Transverse colon (tissue), 4 donors: ENCODE data around the gene SBF2. TPM values are rescaled to one million over a fixed set of nuclear protein-coding genes. Genes with fewer than 3 reads are reported as not detected.

Experiments used
- DNase-seq: peaks from one replicate; pipeline ENCODE4 v3.0.0-alpha.2; 2019
- H3K27ac ChIP-seq, 4 donors: fragments of 200-600 bp; sonication (generic); 2 replicates each; pipeline ENCODE4 v1.5.1; 2016 to 2018; ENCODE audit warnings: inconsistent platforms in 4 of 4
- H3K27me3 ChIP-seq: fragments of 200-600 bp; sonication (generic); 2 replicates; pipeline ENCODE4 v1.5.1; 2017; ENCODE audit warnings: inconsistent platforms
- H3K36me3 ChIP-seq, 4 donors: fragments of 200-600 bp; sonication (generic); 2 replicates each; pipeline ENCODE4 v1.5.1; 2017 to 2019; ENCODE audit warnings: inconsistent platforms in 4 of 4
- H3K4me1 ChIP-seq, 4 donors: fragments of 200-600 bp; sonication (generic); 2 replicates each; pipeline ENCODE4 v1.5.1; 2017 to 2020; ENCODE audit warnings: inconsistent platforms in 4 of 4
- H3K4me3 ChIP-seq, 4 donors: fragments of 200-600 bp; sonication (generic); 1 replicate in 1 of 4; 2 replicates in 3 of 4; pipeline versions ENCODE4 v1.5.1 to v1.6.1; 2017 to 2019; ENCODE audit warnings: inconsistent platforms in 4 of 4
- H3K9me3 ChIP-seq, 2 donors: fragments of 200-600 bp; sonication (generic); 2 replicates each; pipeline ENCODE4 v1.5.1; 2017 to 2019; ENCODE audit warnings: inconsistent platforms in 2 of 2
- EP300 ChIP-seq: sonication (generic); formaldehyde crosslinking; IDR thresholded peaks from one replicate; pipeline ENCODE4 v1.6.1; 2017; ENCODE audit warnings: antibody characterized with exemption, low read depth
- POLR2A ChIP-seq: fragments of 450-650 bp; IDR thresholded peaks from one replicate; pipeline ENCODE4 v1.6.1; 2016; ENCODE audit warnings: antibody characterized with exemption, mild to moderate bottlenecking, moderate library complexity
- POLR2AphosphoS5 ChIP-seq, 3 donors: sonication (generic); formaldehyde crosslinking; IDR thresholded peaks; one replicate each; pipeline ENCODE4 v1.6.1; 2016; ENCODE audit warnings: antibody characterized with exemption in 3 of 3
- WGBS, 2 donors: methylation state at CpG; one replicate each; pipeline ENCODE4 v1.1.5; 2018; ENCODE audit warnings: low coverage in 1 of 2; 5-methylcytosine and 5-hydroxymethylcytosine counted together
- in situ Hi-C, 4 donors: fragments of 200-750 bp; cut with MboI; loops; one replicate each; pipeline versions ENCODE4 v1.15.0 to v1.15.1; 2017; ENCODE audit warnings: low sequenced_read_pairs in 3 of 4, low pct_ligation_motif_present in 1 of 4, low pct_unique_long_range_greater_than_20kb in 1 of 4
- intact Hi-C: fragments of 100-400 bp; cut with DNase I; formaldehyde crosslinking; loops from one replicate; pipeline ENCODE4 v1.15.1; 2023; ENCODE audit warnings: low total_unique reads
- total RNA-seq, 4 donors: library from RNA; depleted of rRNA; stranded (reverse); fragments of >200 nt; gene quantifications; one replicate each; pipeline ENCODE4 v1.1.0, GENCODE V29; 2016
- TF ChIP-seq, protein P1 (sequence below), 5 experiments: fragments of 200-600 bp in 3 of 5; fragments of 450-650 bp in 2 of 5; sonication (generic) in 3 of 5; IDR thresholded peaks; 1 replicate in 2 of 5; 2 replicates in 3 of 5; pipeline ENCODE4 v1.5.1; 2016 to 2017; ENCODE audit warnings: antibody characterized with exemption in 5 of 5, inconsistent platforms in 3 of 5, mild to moderate bottlenecking in 2 of 5, moderate library complexity in 1 of 5

Gene SBF2
- total RNA-seq, 4 donors from 2014 or later, result 46.4 to 71.0 (median 54.8) TPM

GRCh38 chr11:9777525-9777924 lies 516.5 kb downstream of the SBF2 start:
- in situ Hi-C loops, result no loop called here
- Histone ChIP-seq H3K4me3 (no peak overlapping the region), H3K9me3 (no peaks in the 10 kb centered on the region), H3K4me1 (peaks cover 0 to 14% (median 10%) of the 10 kb centered on the region in 4 donors), H3K36me3 (peaks cover 0 to 31% (median 9%) of the 10 kb centered on the region in 4 donors), H3K27ac (no peak overlapping the region), H3K27me3 (no peaks in the 10 kb centered on the region)
- intact Hi-C loops, result no loop called here
- TF ChIP-seq, protein P1, sequence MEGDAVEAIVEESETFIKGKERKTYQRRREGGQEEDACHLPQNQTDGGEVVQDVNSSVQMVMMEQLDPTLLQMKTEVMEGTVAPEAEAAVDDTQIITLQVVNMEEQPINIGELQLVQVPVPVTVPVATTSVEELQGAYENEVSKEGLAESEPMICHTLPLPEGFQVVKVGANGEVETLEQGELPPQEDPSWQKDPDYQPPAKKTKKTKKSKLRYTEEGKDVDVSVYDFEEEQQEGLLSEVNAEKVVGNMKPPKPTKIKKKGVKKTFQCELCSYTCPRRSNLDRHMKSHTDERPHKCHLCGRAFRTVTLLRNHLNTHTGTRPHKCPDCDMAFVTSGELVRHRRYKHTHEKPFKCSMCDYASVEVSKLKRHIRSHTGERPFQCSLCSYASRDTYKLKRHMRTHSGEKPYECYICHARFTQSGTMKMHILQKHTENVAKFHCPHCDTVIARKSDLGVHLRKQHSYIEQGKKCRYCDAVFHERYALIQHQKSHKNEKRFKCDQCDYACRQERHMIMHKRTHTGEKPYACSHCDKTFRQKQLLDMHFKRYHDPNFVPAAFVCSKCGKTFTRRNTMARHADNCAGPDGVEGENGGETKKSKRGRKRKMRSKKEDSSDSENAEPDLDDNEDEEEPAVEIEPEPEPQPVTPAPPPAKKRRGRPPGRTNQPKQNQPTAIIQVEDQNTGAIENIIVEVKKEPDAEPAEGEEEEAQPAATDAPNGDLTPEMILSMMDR (IDR thresholded peaks at IDR 0.05), result no peak
- TF ChIP-seq EP300, result no peak
- no peak for TF ChIP-seq POLR2A
- TF ChIP-seq POLR2AphosphoS5 (IDR thresholded peaks at IDR 0.05), result no peak
- WGBS, 2 donors, result 92% methylated on average over 5 of the region's 5 CpGs; no CpG with 5 or more reads in 1 of the 2 donors
- DNase-seq, result no peak

- TF ChIP-seq EP300, result no peak
- no peak for TF ChIP-seq POLR2A
- TF ChIP-seq, protein P1 (IDR thresholded peaks at IDR 0.05), result no peak
- no peak for TF ChIP-seq POLR2AphosphoS5 (IDR thresholded peaks at IDR 0.05)
- no peaks in the 10 kb centered on the region for H3K9me3 ChIP-seq
- no peak overlapping the region for H3K27ac ChIP-seq
- intact Hi-C loops (no loop called here), in situ Hi-C loops (no loop called here)
- 72 to 89% methylated on average over 2 of the region's 2 CpGs for WGBS, 2 donors
- H3K27me3 ChIP-seq, result no peaks in the 10 kb centered on the region
- no peak for DNase-seq
- H3K4me1 ChIP-seq, result peaks cover 0 to 14% (median 10%) of the 10 kb centered on the region in 4 donors
- peaks cover 0 to 31% (median 9%) of the 10 kb centered on the region in 4 donors for H3K36me3 ChIP-seq
- no peak overlapping the region for H3K4me3 ChIP-seq
These were observed 517.0 kb downstream of the SBF2 start for GRCh38 chr11:9777066-9777465.

- in situ Hi-C loops (no loop called here), intact Hi-C loops (no loop called here)
- TF ChIP-seq, protein P1 (IDR thresholded peaks at IDR 0.05), result no peak
- TF ChIP-seq POLR2A (no peak), EP300 (no peak), POLR2AphosphoS5 (IDR thresholded peaks at IDR 0.05) (no peak)
- DNase-seq, result no peak
- Histone ChIP-seq H3K9me3 (no peaks in the 10 kb centered on the region), H3K4me3 (no peak overlapping the region), H3K27me3 (no peaks in the 10 kb centered on the region), H3K4me1 (peaks cover 0 to 14% (median 10%) of the 10 kb centered on the region in 4 donors), H3K27ac (no peak overlapping the region), H3K36me3 (peaks cover 0 to 25% (median 8%) of the 10 kb centered on the region in 4 donors)
- 82 to 100% methylated on average over 1 of the region's 1 CpG for WGBS, 2 donors
These were observed 517.8 kb downstream of the SBF2 start for GRCh38 chr11:9776203-9776602.

- DNase-seq, result no peak
- Histone ChIP-seq H3K4me3 (no peak overlapping the region), H3K4me1 (peaks cover 0 to 14% (median 10%) of the 10 kb centered on the region in 4 donors), H3K9me3 (no peaks in the 10 kb centered on the region), H3K27ac (peak overlapping the region; percentile 26 to 41 (median 36)), H3K36me3 (peaks cover 0 to 17% (median 4%) of the 10 kb centered on the region in 4 donors), H3K27me3 (no peaks in the 10 kb centered on the region)
- 41% methylated on average over 2 of the region's 2 CpGs; no CpG with 5 or more reads in 1 of the 2 donors for WGBS, 2 donors
- in situ Hi-C loops, result no loop called here
- TF ChIP-seq POLR2AphosphoS5 (IDR thresholded peaks at IDR 0.05) (no peak), EP300 (no peak), POLR2A (no peak)
- TF ChIP-seq, protein P1 (IDR thresholded peaks at IDR 0.05), result no peak
- intact Hi-C loops, result no loop called here
These were observed 518.6 kb downstream of the SBF2 start for GRCh38 chr11:9775398-9775779.
